T47D (cell line): ENCODE results near the gene TRIB2.
"Not testable (repeated sequence)": the region's sequence is repeated elsewhere in the genome, so short reads cannot be mapped to it uniquely, and the experiment has no call there.

Experiments
- DNase-seq, 2 experiments: peaks; one replicate each; pipeline versions ENCODE4 v3.0.0 to v3.0.0-alpha.2; 2011 to 2012; ENCODE audit warnings: low read depth in 1 of 2, low spot score in 1 of 2
- JUND ChIP-seq: IDR thresholded peaks from 2 replicates; pipeline ENCODE4 v1.6.1; 2012; ENCODE audit warnings: low read depth
- in situ Hi-C: cut with HindIII; loops from 2 replicates; pipeline ENCODE4 v1.10.0; 2016; ENCODE audit warnings: low sequenced_read_pairs, low pct_unique_long_range_greater_than_20kb

TRIB2 gene

DNA sequence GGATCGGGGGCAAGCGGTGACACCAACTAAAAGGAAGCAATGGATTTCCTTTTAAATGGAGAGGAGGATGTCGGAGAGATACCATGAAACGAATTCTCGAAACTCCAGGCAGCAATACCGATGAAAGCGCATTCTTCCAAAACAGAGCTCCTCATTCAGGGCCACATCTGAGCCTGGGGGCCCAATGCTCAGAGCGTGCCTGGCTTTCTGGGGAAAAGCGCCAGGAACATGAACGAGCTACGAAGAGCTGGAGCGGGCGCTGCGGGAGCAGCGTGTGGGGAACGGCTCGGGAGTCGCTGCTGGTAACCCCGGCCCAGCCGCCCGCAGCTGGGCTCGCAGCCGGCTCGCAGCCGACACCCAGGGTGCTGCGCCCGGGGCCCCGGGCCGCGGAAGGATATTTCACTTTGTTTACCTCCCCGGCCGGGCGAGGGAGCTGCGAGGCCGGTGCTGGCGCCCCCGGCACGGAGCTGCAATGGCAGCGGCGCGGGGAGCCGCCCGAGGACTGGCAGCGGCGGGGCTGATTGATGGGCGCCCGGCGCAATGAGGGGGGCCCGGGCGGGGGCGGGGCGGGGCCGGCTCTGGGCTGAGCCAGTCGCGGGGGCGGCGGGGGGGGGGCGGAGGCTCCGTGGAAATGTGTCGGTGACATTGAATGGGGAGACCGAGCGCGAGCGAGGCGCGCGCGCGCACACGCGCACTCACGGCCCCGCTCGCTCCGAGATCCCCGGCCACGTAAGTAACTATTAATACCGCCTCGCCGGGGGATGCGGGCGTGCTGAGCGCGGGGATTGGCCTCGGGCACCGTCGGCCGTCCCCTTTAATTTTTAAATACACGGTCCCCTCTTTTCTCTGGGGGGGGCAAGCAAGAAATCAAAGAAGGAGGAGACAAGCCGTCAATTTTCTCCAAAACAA is at the start of gene TRIB2:
TRIB2 (plus strand) TSS at position 655 of the 909 bp plus-strand sequence. CDS start 1,372 bp downstream, outside the sequence.
- in situ Hi-C loops: no loop called here
- peak; percentile 69 to 70 for DNase-seq
- no peak for TF ChIP-seq JUND

- in situ Hi-C loops: no loop called here
- TF ChIP-seq JUND: no peak
- DNase-seq: no peak
These were observed 47.7 kb upstream of the TRIB2 start for GRCh38 chr2:12669036-12669435.

- in situ Hi-C loops: no loop called here
- TF ChIP-seq JUND: no peak
- DNase-seq: no peak
These were observed 43.9 kb upstream of the TRIB2 start for GRCh38 chr2:12672711-12673315.

DNA sequence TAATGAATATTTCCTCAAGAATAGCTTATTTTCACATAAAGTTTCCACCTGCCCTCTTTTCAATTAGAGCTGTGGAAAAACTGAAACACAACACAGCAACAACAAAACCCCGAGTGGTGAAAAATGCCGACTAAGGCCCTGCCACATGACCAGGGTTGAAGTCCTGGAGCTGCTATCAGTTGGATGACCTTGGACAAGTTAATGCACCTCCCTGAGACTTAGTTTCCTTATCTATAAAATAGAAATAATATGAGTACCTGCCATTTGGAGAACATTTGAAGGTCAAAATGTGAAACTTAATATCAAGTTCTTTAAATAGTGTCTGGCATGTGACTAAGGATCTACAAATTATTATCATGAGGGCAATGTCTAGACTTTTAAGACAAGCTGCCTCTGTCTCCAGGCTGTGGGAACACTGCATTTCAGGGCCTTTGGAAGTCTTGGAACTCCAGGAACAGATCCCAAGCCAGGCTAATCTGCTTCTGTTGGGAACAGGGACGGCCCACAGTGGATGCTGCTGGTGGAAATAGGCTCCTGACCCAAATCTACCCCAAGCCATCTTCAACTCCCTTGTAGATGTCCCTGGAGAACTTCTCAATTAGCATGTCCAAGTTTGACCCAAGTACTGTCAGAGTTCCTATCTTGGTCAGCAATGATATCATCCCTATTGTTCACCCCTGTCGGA is 42.0 kb upstream of the TRIB2 start:
- in situ Hi-C loops: no loop called here
- no peak for DNase-seq
- no peak for TF ChIP-seq JUND

GRCh38 chr2:12675352-12675795 is 41.4 kb upstream of the TRIB2 start:
- TF ChIP-seq JUND: no peak
- no peak for DNase-seq
- in situ Hi-C loops: no loop called here

DNA sequence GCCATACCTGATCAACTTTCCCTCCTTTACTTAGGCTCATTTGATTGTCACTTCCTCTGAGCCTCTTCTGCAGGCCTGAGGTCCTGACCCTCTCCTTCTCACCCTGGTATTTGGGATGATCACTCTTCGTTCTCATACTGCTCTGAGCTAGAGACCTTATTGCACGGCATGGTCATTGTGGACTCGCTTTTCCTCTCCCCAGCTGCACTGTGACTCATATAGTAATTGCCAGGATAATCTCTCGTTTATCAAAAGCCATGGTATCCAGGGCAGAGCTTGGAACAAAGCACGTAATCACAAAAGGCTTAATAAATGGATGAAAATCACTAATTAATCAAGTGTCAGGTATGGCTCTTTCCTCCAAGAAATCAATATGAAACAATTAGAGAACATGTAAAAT is 40.9 kb upstream of the TRIB2 start:
- DNase-seq: no peak
- in situ Hi-C loops: no loop called here
- TF ChIP-seq JUND: no peak

DNA sequence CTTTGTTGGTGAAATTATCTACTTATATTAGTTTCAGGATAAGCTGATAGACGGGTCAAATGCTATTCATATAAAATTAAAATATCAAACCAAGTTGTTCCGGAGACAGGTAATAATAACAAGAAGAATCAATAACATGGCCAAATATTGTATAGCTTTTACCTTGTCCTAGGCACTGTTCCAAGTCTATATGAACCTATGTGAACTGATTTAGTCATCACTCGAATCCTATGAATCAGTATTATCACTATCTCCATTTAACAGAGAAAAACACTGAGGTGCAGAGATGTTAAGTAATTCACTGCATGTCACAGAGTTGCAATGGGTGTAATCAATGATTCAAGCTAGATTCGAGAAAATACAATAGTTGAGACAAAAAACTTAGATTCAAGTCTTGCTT is 40.0 kb upstream of the TRIB2 start:
- DNase-seq: no peak
- TF ChIP-seq JUND: no peak
- in situ Hi-C loops: no loop called here

- in situ Hi-C loops: no loop called here
- no peak for TF ChIP-seq JUND
- DNase-seq: no peak
These were observed 38.5 kb upstream of the TRIB2 start for GRCh38 chr2:12678186-12678585.

GRCh38 chr2:12679550-12680072 is 37.1 kb upstream of the TRIB2 start:
- no peak for TF ChIP-seq JUND
- in situ Hi-C loops: no loop called here
- no peak for DNase-seq

- in situ Hi-C loops, DNase-seq: not testable (repeated sequence)
These were observed 36.6 kb upstream of the TRIB2 start for GRCh38 chr2:12680115-12680514.

GRCh38 chr2:12682017-12682416 is 34.7 kb upstream of the TRIB2 start:
- DNase-seq: no peak
- in situ Hi-C loops: no loop called here
- no peak for TF ChIP-seq JUND

DNA sequence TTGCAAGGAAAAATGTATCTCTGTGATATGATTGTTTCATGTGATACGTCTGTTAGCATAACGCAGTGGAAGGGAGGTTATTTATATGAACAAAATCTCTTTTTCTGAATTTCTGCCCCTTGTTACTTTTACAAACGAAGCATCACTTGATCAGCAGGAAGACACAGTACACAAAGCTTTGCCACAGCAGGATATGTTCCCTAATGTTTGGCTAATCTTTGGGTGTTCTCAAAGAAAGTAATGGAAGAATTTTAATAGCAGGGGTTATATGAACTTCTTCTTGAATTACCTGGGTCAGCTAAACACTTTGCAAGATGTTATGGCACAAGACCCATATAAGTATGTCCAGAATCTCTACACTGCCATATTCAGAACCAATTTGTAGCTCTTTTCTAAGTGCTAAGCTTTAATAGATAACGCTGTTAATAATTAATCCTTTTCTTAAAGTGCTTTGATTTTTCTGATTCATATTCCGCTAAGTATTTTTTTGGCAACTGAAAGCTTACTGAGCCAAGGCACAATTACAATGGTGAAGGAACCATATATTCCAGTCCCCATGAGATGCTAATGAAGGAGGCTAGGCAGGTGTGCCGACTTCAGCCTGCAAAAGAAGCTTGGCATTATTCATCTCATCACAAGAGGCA is 33.2 kb upstream of the TRIB2 start:
- DNase-seq: no peak
- in situ Hi-C loops: no loop called here
- TF ChIP-seq JUND: no peak
